ENCODE results near the gene ERFL.

ERFL gene

GRCh38 chr19:41901707-41902360 lies 26.4 kb downstream of the ERFL start:
- ATAC-seq, result no peak
- TF ChIP-seq PPARA (CRISPR knock-in tag; IDR thresholded peaks at IDR 0.05; ENCODE audit: borderline replicate concordance) (no peak), TSHZ2 (CRISPR knock-in tag; IDR thresholded peaks at IDR 0.05) (no peak), ZNF70 (CRISPR knock-in tag; IDR thresholded peaks at IDR 0.05) (no peak), RARB (CRISPR knock-in tag; IDR thresholded peaks at IDR 0.05) (no peak), BACH2 (CRISPR knock-in tag; IDR thresholded peaks at IDR 0.05; ENCODE audit: borderline replicate concordance) (no peak), ZFP30 (CRISPR knock-in tag; IDR thresholded peaks at IDR 0.05) (no peak)
- TF ChIP-seq, protein P1, sequence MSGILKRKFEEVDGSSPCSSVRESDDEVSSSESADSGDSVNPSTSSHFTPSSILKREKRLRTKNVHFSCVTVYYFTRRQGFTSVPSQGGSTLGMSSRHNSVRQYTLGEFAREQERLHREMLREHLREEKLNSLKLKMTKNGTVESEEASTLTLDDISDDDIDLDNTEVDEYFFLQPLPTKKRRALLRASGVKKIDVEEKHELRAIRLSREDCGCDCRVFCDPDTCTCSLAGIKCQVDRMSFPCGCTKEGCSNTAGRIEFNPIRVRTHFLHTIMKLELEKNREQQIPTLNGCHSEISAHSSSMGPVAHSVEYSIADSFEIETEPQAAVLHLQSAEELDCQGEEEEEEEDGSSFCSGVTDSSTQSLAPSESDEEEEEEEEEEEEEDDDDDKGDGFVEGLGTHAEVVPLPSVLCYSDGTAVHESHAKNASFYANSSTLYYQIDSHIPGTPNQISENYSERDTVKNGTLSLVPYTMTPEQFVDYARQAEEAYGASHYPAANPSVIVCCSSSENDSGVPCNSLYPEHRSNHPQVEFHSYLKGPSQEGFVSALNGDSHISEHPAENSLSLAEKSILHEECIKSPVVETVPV (CRISPR knock-in tag; IDR thresholded peaks at IDR 0.05), result no peak

- no peak for TF ChIP-seq ZC3H10 (CRISPR knock-in tag; IDR thresholded peaks at IDR 0.05)
- no peak for TF ChIP-seq BACH2 (CRISPR knock-in tag; IDR thresholded peaks at IDR 0.05; ENCODE audit: borderline replicate concordance)
- TF ChIP-seq SNAI2 (CRISPR knock-in tag; IDR thresholded peaks at IDR 0.05), result no peak
- TF ChIP-seq PPARA (CRISPR knock-in tag; IDR thresholded peaks at IDR 0.05; ENCODE audit: borderline replicate concordance), result no peak
- TF ChIP-seq, protein P1 (CRISPR knock-in tag; IDR thresholded peaks at IDR 0.05), result no peak
- no peak for TF ChIP-seq ZNF70 (CRISPR knock-in tag; IDR thresholded peaks at IDR 0.05)
- TF ChIP-seq POU6F1 (CRISPR knock-in tag; IDR thresholded peaks at IDR 0.05; ENCODE audit: borderline replicate concordance, low read depth), result no peak
- TF ChIP-seq ISL1 (CRISPR knock-in tag; IDR thresholded peaks at IDR 0.05), result no peak
- no peak for TF ChIP-seq ZNF565 (CRISPR knock-in tag; conservative IDR thresholded peaks at IDR 0.05; ENCODE audit: low read depth)
- no peak for TF ChIP-seq CSDC2 (CRISPR knock-in tag; IDR thresholded peaks at IDR 0.05)
- TF ChIP-seq, protein P2, sequence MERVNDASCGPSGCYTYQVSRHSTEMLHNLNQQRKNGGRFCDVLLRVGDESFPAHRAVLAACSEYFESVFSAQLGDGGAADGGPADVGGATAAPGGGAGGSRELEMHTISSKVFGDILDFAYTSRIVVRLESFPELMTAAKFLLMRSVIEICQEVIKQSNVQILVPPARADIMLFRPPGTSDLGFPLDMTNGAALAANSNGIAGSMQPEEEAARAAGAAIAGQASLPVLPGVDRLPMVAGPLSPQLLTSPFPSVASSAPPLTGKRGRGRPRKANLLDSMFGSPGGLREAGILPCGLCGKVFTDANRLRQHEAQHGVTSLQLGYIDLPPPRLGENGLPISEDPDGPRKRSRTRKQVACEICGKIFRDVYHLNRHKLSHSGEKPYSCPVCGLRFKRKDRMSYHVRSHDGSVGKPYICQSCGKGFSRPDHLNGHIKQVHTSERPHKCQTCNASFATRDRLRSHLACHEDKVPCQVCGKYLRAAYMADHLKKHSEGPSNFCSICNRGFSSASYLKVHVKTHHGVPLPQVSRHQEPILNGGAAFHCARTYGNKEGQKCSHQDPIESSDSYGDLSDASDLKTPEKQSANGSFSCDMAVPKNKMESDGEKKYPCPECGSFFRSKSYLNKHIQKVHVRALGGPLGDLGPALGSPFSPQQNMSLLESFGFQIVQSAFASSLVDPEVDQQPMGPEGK (CRISPR knock-in tag; IDR thresholded peaks at IDR 0.05; ENCODE audit: borderline replicate concordance), result no peak
- no peak for TF ChIP-seq ZNF8 (CRISPR knock-in tag; IDR thresholded peaks at IDR 0.05)
- no peak for TF ChIP-seq TOX (CRISPR knock-in tag; IDR thresholded peaks at IDR 0.05; ENCODE audit: borderline replicate concordance)
- TF ChIP-seq OSR1 (CRISPR knock-in tag; IDR thresholded peaks at IDR 0.05), result no peak
- TF ChIP-seq ESRRG (CRISPR knock-in tag; IDR thresholded peaks at IDR 0.05), result no peak
- no peak for ATAC-seq
These were observed 30.0 kb downstream of the ERFL start for GRCh38 chr19:41898235-41898634.

DNA sequence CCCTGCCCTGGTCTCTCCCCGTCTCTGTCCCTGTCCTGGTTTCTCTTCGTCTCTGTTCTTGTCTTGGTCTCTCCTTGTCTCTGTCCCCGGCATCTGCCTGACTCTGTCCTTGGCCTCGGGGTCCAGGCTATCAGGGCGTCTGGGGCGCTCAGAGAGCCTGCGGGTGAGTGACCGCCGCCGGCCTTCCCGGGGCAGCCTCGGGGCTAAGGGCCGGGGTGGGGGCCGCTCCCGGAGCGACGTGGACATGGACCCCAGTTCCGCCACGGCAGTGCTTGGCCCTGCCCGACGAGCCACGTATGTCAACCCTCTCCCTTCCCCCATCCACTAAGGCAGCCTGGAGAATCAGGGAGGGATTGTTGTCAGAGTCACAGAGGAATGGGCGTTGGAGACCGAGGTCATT lies 30.4 kb downstream of the ERFL start:
- no peak for ATAC-seq
- no peak for TF ChIP-seq GLIS3 (CRISPR knock-in tag; IDR thresholded peaks at IDR 0.05)
- TF ChIP-seq TOX (CRISPR knock-in tag; IDR thresholded peaks at IDR 0.05; ENCODE audit: borderline replicate concordance), result no peak
- TF ChIP-seq ZFP30 (CRISPR knock-in tag; IDR thresholded peaks at IDR 0.05), result no peak

Data from SK-N-SH treated with all-trans-retinoic acid at 6 μM for 48 hours (cell line).